Panc1 (cell line): ENCODE measurements around the gene KBTBD12.

Experiments used
- CTCF ChIP-seq: fragments of 450-650 bp; IDR thresholded peaks from 2 replicates; pipeline ENCODE4 v1.5.1; 2017; ENCODE audit warnings: mild to moderate bottlenecking
- POLR2AphosphoS5 ChIP-seq: IDR thresholded peaks from 2 replicates; pipeline ENCODE4 v1.6.1; 2012; ENCODE audit warnings: mild to moderate bottlenecking, low read depth, low read length, moderate library complexity
- TCF7L2 ChIP-seq: IDR thresholded peaks from 2 replicates; pipeline ENCODE4 v1.6.1; 2011; ENCODE audit warnings: mild to moderate bottlenecking, low read depth, low read length, inconsistent platforms
- TF ChIP-seq, protein P1 (sequence below), 2 experiments: IDR thresholded peaks; 2 replicates each; pipeline ENCODE4 v1.6.1; 2011 to 2012; ENCODE audit warnings: low read depth in 2 of 2, control low read depth in 1 of 2, low read length in 1 of 2, mild to moderate bottlenecking in 1 of 2, moderate library complexity in 1 of 2; ENCODE audit not compliant: insufficient read depth in 1 of 2

- TF ChIP-seq POLR2AphosphoS5 (no peak), TCF7L2 (no peak), CTCF (no peak)
- TF ChIP-seq, protein P1, sequence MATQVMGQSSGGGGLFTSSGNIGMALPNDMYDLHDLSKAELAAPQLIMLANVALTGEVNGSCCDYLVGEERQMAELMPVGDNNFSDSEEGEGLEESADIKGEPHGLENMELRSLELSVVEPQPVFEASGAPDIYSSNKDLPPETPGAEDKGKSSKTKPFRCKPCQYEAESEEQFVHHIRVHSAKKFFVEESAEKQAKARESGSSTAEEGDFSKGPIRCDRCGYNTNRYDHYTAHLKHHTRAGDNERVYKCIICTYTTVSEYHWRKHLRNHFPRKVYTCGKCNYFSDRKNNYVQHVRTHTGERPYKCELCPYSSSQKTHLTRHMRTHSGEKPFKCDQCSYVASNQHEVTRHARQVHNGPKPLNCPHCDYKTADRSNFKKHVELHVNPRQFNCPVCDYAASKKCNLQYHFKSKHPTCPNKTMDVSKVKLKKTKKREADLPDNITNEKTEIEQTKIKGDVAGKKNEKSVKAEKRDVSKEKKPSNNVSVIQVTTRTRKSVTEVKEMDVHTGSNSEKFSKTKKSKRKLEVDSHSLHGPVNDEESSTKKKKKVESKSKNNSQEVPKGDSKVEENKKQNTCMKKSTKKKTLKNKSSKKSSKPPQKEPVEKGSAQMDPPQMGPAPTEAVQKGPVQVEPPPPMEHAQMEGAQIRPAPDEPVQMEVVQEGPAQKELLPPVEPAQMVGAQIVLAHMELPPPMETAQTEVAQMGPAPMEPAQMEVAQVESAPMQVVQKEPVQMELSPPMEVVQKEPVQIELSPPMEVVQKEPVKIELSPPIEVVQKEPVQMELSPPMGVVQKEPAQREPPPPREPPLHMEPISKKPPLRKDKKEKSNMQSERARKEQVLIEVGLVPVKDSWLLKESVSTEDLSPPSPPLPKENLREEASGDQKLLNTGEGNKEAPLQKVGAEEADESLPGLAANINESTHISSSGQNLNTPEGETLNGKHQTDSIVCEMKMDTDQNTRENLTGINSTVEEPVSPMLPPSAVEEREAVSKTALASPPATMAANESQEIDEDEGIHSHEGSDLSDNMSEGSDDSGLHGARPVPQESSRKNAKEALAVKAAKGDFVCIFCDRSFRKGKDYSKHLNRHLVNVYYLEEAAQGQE (IDR thresholded peaks at IDR 0.05; ENCODE audit: insufficient read depth in 1 of 2, low read depth in 2 of 2, low read length in 1 of 2): no peak
Observed at GRCh38 chr3:128014548-128014947, 99.5 kb downstream of the KBTBD12 start.
